Effector memory CD4-positive, alpha-beta T cell (primary cell): ENCODE data around the gene VEGFA.

Source experiments
- DNase-seq, 3 donors: peaks; one replicate each; pipeline ENCODE4 v3.0.0-alpha.2; 2020
- H3K27ac ChIP-seq: 2 replicates; pipeline ENCODE4 v1.7.0; 2013; ENCODE audit warnings: mild to moderate bottlenecking, low read length, moderate library complexity; ENCODE audit not compliant: insufficient read depth, poor library complexity, severe bottlenecking
- H3K27me3 ChIP-seq: replicated peaks from 2 replicates; pipeline ENCODE4 v1.7.0; 2013; ENCODE audit warnings: mild to moderate bottlenecking, low read length; ENCODE audit not compliant: insufficient read depth, control insufficient read depth, poor library complexity, severe bottlenecking
- H3K36me3 ChIP-seq: 2 replicates; pipeline ENCODE4 v1.7.0; 2013; ENCODE audit warnings: mild to moderate bottlenecking, low read length, moderate library complexity; ENCODE audit not compliant: control insufficient read depth, insufficient read depth
- H3K4me1 ChIP-seq: 2 replicates; pipeline ENCODE4 v1.7.0; 2013; ENCODE audit warnings: low read length, mild to moderate bottlenecking; ENCODE audit not compliant: control insufficient read depth, insufficient read depth, poor library complexity, severe bottlenecking
- H3K4me3 ChIP-seq: 2 replicates; pipeline ENCODE4 v1.7.0; 2013; ENCODE audit warnings: low read length, low read depth, mild to moderate bottlenecking; ENCODE audit not compliant: insufficient read depth, poor library complexity, severe bottlenecking
- H3K9me3 ChIP-seq: 2 replicates; pipeline ENCODE4 v1.7.0; 2013; ENCODE audit warnings: mild to moderate bottlenecking, low read length, moderate library complexity; ENCODE audit not compliant: control insufficient read depth

Gene VEGFA

GRCh38 chr6:43788301-43788700 lies 18.3 kb downstream of the VEGFA start:
- no peak overlapping the region for H3K27ac ChIP-seq

GRCh38 chr6:43789447-43789846 lies 19.4 kb downstream of the VEGFA start:
- no peak for DNase-seq
- Histone ChIP-seq H3K27me3 (no peaks in the 10 kb centered on the region), H3K27ac (no peak overlapping the region), H3K4me1 (no peaks in the 10 kb centered on the region), H3K4me3 (no peak overlapping the region), H3K36me3 (no peaks in the 10 kb centered on the region), H3K9me3 (no peaks in the 10 kb centered on the region)

More at GRCh38 chr6:43788301-43788700, 18.3 kb downstream of the VEGFA start:
- no peaks in the 10 kb centered on the region for H3K4me1 ChIP-seq
- no peak for DNase-seq
- no peaks in the 10 kb centered on the region for H3K27me3 ChIP-seq
- H3K36me3 ChIP-seq, result no peaks in the 10 kb centered on the region
- no peak overlapping the region for H3K4me3 ChIP-seq
- H3K9me3 ChIP-seq, result no peaks in the 10 kb centered on the region

GRCh38 chr6:43790031-43790430 lies 20.0 kb downstream of the VEGFA start:
- Histone ChIP-seq H3K4me1 (no peaks in the 10 kb centered on the region), H3K27me3 (no peaks in the 10 kb centered on the region), H3K4me3 (no peak overlapping the region), H3K27ac (no peak overlapping the region), H3K9me3 (no peaks in the 10 kb centered on the region), H3K36me3 (no peaks in the 10 kb centered on the region)
- no peak for DNase-seq

GRCh38 chr6:43791745-43792422 lies 21.9 kb downstream of the VEGFA start:
- H3K4me1 ChIP-seq, result no peaks in the 10 kb centered on the region
- H3K36me3 ChIP-seq, result no peaks in the 10 kb centered on the region
- H3K27ac ChIP-seq, result no peak overlapping the region
- H3K9me3 ChIP-seq, result no peaks in the 10 kb centered on the region
- no peaks in the 10 kb centered on the region for H3K27me3 ChIP-seq
- DNase-seq, result no peak
- no peak overlapping the region for H3K4me3 ChIP-seq

- H3K9me3 ChIP-seq, result no peaks in the 10 kb centered on the region
- no peaks in the 10 kb centered on the region for H3K4me1 ChIP-seq
- no peak overlapping the region for H3K4me3 ChIP-seq
- no peak overlapping the region for H3K27ac ChIP-seq
- no peaks in the 10 kb centered on the region for H3K27me3 ChIP-seq
- no peaks in the 10 kb centered on the region for H3K36me3 ChIP-seq
- DNase-seq, result no peak
These were observed 23.3 kb downstream of the VEGFA start for GRCh38 chr6:43793154-43793874.

GRCh38 chr6:43793875-43794242 lies 23.8 kb downstream of the VEGFA start:
- no peaks in the 10 kb centered on the region for H3K27me3 ChIP-seq
- H3K9me3 ChIP-seq, result no peaks in the 10 kb centered on the region
- DNase-seq, result no peak
- no peak overlapping the region for H3K4me3 ChIP-seq
- no peaks in the 10 kb centered on the region for H3K36me3 ChIP-seq
- H3K4me1 ChIP-seq, result no peaks in the 10 kb centered on the region
- no peak overlapping the region for H3K27ac ChIP-seq

GRCh38 chr6:43795421-43795820 lies 25.4 kb downstream of the VEGFA start:
- Histone ChIP-seq H3K9me3 (no peaks in the 10 kb centered on the region), H3K27me3 (no peaks in the 10 kb centered on the region), H3K4me3 (no peak overlapping the region), H3K36me3 (no peaks in the 10 kb centered on the region), H3K27ac (no peak overlapping the region), H3K4me1 (no peaks in the 10 kb centered on the region)
- DNase-seq, result no peak

GRCh38 chr6:43796168-43796567 lies 26.2 kb downstream of the VEGFA start:
- Histone ChIP-seq H3K27ac (no peak overlapping the region), H3K4me3 (no peak overlapping the region), H3K4me1 (no peaks in the 10 kb centered on the region), H3K36me3 (no peaks in the 10 kb centered on the region), H3K9me3 (no peaks in the 10 kb centered on the region), H3K27me3 (no peaks in the 10 kb centered on the region)
- DNase-seq, result no peak

GRCh38 chr6:43796903-43797890 lies 27.2 kb downstream of the VEGFA start:
- H3K9me3 ChIP-seq, result no peaks in the 10 kb centered on the region
- no peak overlapping the region for H3K4me3 ChIP-seq
- no peak overlapping the region for H3K27ac ChIP-seq
- DNase-seq, result no peak
- no peaks in the 10 kb centered on the region for H3K36me3 ChIP-seq
- no peaks in the 10 kb centered on the region for H3K4me1 ChIP-seq
- no peaks in the 10 kb centered on the region for H3K27me3 ChIP-seq
